SW480 (cell line): ENCODE data around the gene RBBP4.
A peak's percentile ranks its signal among the peaks of the same experiment; 100 is the strongest.
"Not testable (repeated sequence)": the region's sequence is repeated elsewhere in the genome, so short reads cannot be mapped to it uniquely, and the experiment has no call there.

Experiments used
- DNase-seq: peaks from one replicate; pipeline ENCODE4 v3.0.0-alpha.2; 2016; ENCODE audit warnings: low spot score

The RBBP4 gene

GRCh38 chr1:32639489-32640075 is 11.4 kb upstream of the RBBP4 start:
- DNase-seq = no peak

DNA sequence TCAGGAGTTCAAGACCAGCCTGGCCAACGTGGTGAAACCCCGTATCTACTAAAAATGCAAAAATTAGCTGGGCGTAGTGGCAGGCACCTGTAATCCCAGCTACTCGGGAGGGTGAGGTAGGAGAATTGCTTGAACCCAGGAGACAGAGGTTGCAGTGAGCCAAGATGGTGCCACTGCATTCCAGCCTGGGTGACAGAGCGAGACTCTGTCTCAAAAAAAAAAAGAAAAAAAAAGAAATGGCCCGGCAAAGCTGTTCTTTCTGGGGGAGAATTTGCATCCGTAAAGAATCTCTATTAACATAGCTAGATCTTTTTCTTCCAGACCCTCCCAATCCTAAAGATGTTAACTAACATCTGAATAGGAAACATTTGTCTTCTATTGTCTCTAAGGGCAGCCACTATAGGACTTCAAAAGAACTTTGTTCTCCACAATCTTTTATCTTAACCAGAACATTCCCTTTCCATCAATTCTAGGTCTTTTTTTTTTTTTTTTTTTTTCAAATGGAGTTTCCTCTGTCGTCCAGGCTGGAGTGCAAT is 8.6 kb upstream of the RBBP4 start:
- DNase-seq = not testable (repeated sequence)

DNA sequence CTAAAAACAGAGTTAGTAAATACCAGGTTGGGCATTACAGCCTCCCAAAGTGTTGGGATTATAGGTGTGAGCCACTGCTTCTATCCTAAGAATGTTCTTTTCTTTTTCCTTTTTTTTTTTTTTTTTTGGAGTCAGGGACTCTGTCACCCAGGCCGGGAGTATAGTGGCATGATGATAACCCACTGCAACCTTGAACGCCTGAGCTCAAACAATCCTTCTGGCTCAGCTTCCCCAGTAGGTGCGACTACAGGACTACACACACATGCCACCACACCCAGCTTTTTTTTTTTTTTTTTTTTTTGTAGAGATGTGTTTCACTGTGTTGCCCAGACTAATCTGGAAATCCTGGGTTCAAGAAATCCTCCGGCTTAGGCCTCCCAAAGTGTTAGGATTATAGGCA is 6.6 kb upstream of the RBBP4 start:
- no peak for DNase-seq

- no peak for DNase-seq
Measured at GRCh38 chr1:32647308-32648134, 3.5 kb upstream of the RBBP4 start.

DNA sequence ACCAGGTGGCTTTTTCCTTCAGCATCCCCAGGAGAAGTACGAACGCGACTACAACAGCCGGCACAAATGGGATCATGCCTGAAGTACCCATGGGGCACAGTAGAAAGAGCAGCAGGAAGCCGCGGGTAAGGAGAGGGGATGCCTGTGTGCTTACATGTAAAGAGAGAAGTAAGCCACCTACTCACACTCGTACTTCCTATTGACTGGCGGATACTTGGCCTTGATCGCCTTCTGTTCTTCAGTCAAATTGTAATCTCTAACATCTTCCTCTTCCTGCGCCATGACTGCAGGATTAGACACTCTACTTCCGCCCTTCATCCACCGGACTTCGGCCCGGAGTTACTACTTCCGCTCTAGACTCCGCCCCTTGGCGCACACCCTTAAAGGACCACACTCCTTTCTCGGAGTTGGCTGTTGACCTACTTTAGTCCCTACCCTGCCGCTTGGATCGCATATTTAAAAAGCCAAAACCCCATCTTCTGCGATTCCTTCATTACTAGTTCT is 708 bp upstream of the RBBP4 start, which contains the start of gene ZBTB8OS:
Gene ZBTB8OS, minus strand, starts transcription at position 303 of the 504 bp plus-strand sequence. Its CDS starts 21 bp downstream, at position 282.
- DNase-seq = peak; percentile 94

GRCh38 chr1:32651461-32652073 is 559 bp downstream of the RBBP4 start:
- no peak for DNase-seq

GRCh38 chr1:32652244-32652962 is 1.4 kb downstream of the RBBP4 start:
- no peak for DNase-seq

- no peak for DNase-seq
Measured at GRCh38 chr1:32659581-32659980, 8.6 kb downstream of the RBBP4 start.

GRCh38 chr1:32665915-32666314 is 14.9 kb downstream of the RBBP4 start:
- DNase-seq = no peak

GRCh38 chr1:32666901-32667566 is 16.0 kb downstream of the RBBP4 start:
- peak; percentile 33 for DNase-seq

GRCh38 chr1:32668716-32669115 is 17.7 kb downstream of the RBBP4 start:
- DNase-seq = not testable (repeated sequence)

GRCh38 chr1:32676945-32677344 is 25.9 kb downstream of the RBBP4 start:
- DNase-seq = no peak

GRCh38 chr1:32679993-32680392 is 29.0 kb downstream of the RBBP4 start:
- not testable (repeated sequence) for DNase-seq

GRCh38 chr1:32680642-32681041 is 29.6 kb downstream of the RBBP4 start:
- DNase-seq = no peak

DNA sequence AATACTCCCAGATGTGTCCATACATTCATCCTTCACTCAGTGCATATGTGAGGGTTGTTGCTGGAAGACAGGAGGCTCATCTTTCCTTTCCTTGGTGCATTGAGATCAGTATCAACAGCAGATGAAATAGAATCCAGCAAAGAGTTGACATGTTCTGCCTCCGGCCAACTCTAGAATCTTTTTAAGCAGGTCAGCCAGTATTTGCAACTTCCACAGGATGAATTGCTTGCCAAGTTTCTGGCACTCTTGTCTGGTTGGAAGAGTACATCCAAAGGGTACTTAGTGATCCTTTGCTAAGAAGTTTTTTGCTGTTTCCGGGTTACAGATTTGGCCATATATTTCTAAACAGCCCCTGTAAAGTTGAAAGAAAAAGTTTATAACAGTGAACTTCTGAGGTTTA is 30.5 kb downstream of the RBBP4 start:
- no peak for DNase-seq

DNA sequence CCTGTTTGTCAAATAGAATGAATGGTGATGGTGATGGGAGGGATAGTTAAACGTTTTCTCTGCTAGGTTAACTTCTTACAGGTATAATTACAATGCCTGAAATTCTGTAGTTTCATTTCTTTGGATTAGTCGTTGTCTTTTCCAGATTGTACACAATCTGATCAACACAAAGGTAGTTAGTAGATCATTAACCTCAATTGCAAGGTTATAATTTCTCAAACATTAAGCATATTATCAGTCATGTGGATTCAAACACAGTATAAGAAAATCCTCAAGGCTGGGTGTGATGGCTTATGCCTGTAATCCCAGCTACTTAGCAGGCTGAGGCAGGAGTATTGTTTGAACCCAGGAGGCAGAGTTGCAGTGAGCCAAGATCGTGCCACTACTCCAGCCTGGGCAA is 31.0 kb downstream of the RBBP4 start:
- no peak for DNase-seq

GRCh38 chr1:32683397-32683796 is 32.4 kb downstream of the RBBP4 start:
- DNase-seq = no peak

- DNase-seq = no peak
Measured at GRCh38 chr1:32684167-32684811, 33.3 kb downstream of the RBBP4 start.

GRCh38 chr1:32685498-32685897 is 34.5 kb downstream of the RBBP4 start:
- DNase-seq = no peak

- DNase-seq = no peak
Measured at GRCh38 chr1:32686387-32686786, 35.4 kb downstream of the RBBP4 start.
